NT2/D1 (cell line): Measurements from ENCODE around the gene KCNK3.
"Not testable (repeated sequence)": the region's sequence is repeated elsewhere in the genome, so short reads cannot be mapped to it uniquely, and the experiment has no call there.

Source experiments
- DNase-seq: peaks from one replicate; pipeline ENCODE4 v3.0.0-alpha.2; 2011; ENCODE audit warnings: low read depth, low spot score
- H3K27me3 ChIP-seq: 2 replicates; pipeline ENCODE4 v1.6.0; 2011; ENCODE audit warnings: mild to moderate bottlenecking; ENCODE audit not compliant: insufficient read length, insufficient read depth
- H3K36me3 ChIP-seq: 2 replicates; pipeline ENCODE4 v1.6.1; 2011; ENCODE audit warnings: mild to moderate bottlenecking, low read length, mixed read lengths; ENCODE audit not compliant: insufficient read depth, insufficient read length
- H3K4me1 ChIP-seq: 2 replicates; pipeline ENCODE4 v1.5.1; 2011; ENCODE audit not compliant: insufficient read depth, insufficient read length
- H3K4me3 ChIP-seq: 2 replicates; pipeline ENCODE4 v1.5.1; 2011; ENCODE audit warnings: low read depth; ENCODE audit not compliant: insufficient read length
- H3K9ac ChIP-seq: 2 replicates; pipeline ENCODE4 v1.6.0; 2011; ENCODE audit warnings: low read depth; ENCODE audit not compliant: insufficient read length
- H3K9me3 ChIP-seq: 2 replicates; pipeline ENCODE4 v1.5.1; 2011; ENCODE audit warnings: mild to moderate bottlenecking, low read length; ENCODE audit not compliant: insufficient read depth
- SUZ12 ChIP-seq: IDR thresholded peaks from 2 replicates; pipeline ENCODE4 v1.6.1; 2011; ENCODE audit not compliant: insufficient read length, insufficient read depth; ENCODE audit errors: extremely low read depth
- YY1 ChIP-seq: IDR thresholded peaks from 2 replicates; pipeline ENCODE4 v1.6.1; 2011; ENCODE audit not compliant: insufficient read length, insufficient read depth
- ZNF274 ChIP-seq: IDR thresholded peaks from 2 replicates; pipeline ENCODE4 v1.6.1; 2011; ENCODE audit warnings: mild to moderate bottlenecking, low read depth, low read length

KCNK3 gene

GRCh38 chr2:26754972-26755670 lies 62.6 kb downstream of the KCNK3 start:
- DNase-seq: no peak
- Histone ChIP-seq H3K27me3 (no peaks in the 10 kb centered on the region), H3K4me3 (no peak overlapping the region), H3K36me3 (peaks cover 4% of the 10 kb centered on the region), H3K9ac (peak overlapping the region; percentile 9), H3K4me1 (peaks cover 7% of the 10 kb centered on the region), H3K9me3 (peaks cover 6% of the 10 kb centered on the region)
- no peak for TF ChIP-seq YY1

GRCh38 chr2:26756337-26756736 lies 63.8 kb downstream of the KCNK3 start:
- Histone ChIP-seq H3K9me3 (peaks cover 5% of the 10 kb centered on the region), H3K9ac (no peak overlapping the region), H3K4me3 (no peak overlapping the region), H3K36me3 (peaks cover 1% of the 10 kb centered on the region), H3K4me1 (peaks cover 6% of the 10 kb centered on the region), H3K27me3 (no peaks in the 10 kb centered on the region)
- TF ChIP-seq ZNF274: no peak
- TF ChIP-seq SUZ12: no peak
- TF ChIP-seq YY1: no peak
- DNase-seq: no peak

GRCh38 chr2:26757873-26758789 lies 65.6 kb downstream of the KCNK3 start:
- no peaks in the 10 kb centered on the region for H3K36me3 ChIP-seq
- H3K9me3 ChIP-seq: no peaks in the 10 kb centered on the region
- no peak overlapping the region for H3K4me3 ChIP-seq
- peak overlapping the region; percentile 63 for H3K9ac ChIP-seq
- TF ChIP-seq ZNF274 (no peak), SUZ12 (no peak), YY1 (no peak)
- H3K4me1 ChIP-seq: peaks cover 6% of the 10 kb centered on the region
- no peaks in the 10 kb centered on the region for H3K27me3 ChIP-seq
- peak; percentile 83 for DNase-seq

- Histone ChIP-seq H3K9ac (peak overlapping the region; percentile 6), H3K27me3 (no peaks in the 10 kb centered on the region), H3K9me3 (no peaks in the 10 kb centered on the region), H3K4me3 (no peak overlapping the region), H3K36me3 (no peaks in the 10 kb centered on the region), H3K4me1 (peaks cover 6% of the 10 kb centered on the region)
- no peak for TF ChIP-seq YY1
- no peak for TF ChIP-seq SUZ12
- no peak for TF ChIP-seq ZNF274
- DNase-seq: no peak
Observed at GRCh38 chr2:26758790-26759321, 66.3 kb downstream of the KCNK3 start.

- Histone ChIP-seq H3K4me1 (peaks cover 6% of the 10 kb centered on the region), H3K36me3 (no peaks in the 10 kb centered on the region), H3K9ac (no peak overlapping the region), H3K27me3 (no peaks in the 10 kb centered on the region), H3K4me3 (no peak overlapping the region), H3K9me3 (no peaks in the 10 kb centered on the region)
- DNase-seq: no peak
- TF ChIP-seq YY1: no peak
- TF ChIP-seq ZNF274: no peak
- TF ChIP-seq SUZ12: no peak
Observed at GRCh38 chr2:26759845-26760244, 67.3 kb downstream of the KCNK3 start.

GRCh38 chr2:26760991-26761390 lies 68.5 kb downstream of the KCNK3 start:
- H3K27me3 ChIP-seq, H3K9me3 ChIP-seq, H3K36me3 ChIP-seq, H3K4me3 ChIP-seq, H3K4me1 ChIP-seq, DNase-seq, H3K9ac ChIP-seq: not testable (repeated sequence)

GRCh38 chr2:26763019-26763418 lies 70.5 kb downstream of the KCNK3 start:
- peaks cover 6% of the 10 kb centered on the region for H3K4me1 ChIP-seq
- no peak overlapping the region for H3K9ac ChIP-seq
- no peak for DNase-seq
- no peaks in the 10 kb centered on the region for H3K9me3 ChIP-seq
- H3K36me3 ChIP-seq: peaks cover 3% of the 10 kb centered on the region
- TF ChIP-seq YY1: no peak
- TF ChIP-seq ZNF274: no peak
- no peak for TF ChIP-seq SUZ12
- H3K4me3 ChIP-seq: no peak overlapping the region
- no peaks in the 10 kb centered on the region for H3K27me3 ChIP-seq
